ENCODE measurements around the gene BSN. TPM values are rescaled to one million over a fixed set of nuclear protein-coding genes. Genes with fewer than 3 reads are reported as not detected.

Gene BSN
- total RNA-seq, 2 experiments from 2014 or later = 0.09 to 0.11 TPM

DNA sequence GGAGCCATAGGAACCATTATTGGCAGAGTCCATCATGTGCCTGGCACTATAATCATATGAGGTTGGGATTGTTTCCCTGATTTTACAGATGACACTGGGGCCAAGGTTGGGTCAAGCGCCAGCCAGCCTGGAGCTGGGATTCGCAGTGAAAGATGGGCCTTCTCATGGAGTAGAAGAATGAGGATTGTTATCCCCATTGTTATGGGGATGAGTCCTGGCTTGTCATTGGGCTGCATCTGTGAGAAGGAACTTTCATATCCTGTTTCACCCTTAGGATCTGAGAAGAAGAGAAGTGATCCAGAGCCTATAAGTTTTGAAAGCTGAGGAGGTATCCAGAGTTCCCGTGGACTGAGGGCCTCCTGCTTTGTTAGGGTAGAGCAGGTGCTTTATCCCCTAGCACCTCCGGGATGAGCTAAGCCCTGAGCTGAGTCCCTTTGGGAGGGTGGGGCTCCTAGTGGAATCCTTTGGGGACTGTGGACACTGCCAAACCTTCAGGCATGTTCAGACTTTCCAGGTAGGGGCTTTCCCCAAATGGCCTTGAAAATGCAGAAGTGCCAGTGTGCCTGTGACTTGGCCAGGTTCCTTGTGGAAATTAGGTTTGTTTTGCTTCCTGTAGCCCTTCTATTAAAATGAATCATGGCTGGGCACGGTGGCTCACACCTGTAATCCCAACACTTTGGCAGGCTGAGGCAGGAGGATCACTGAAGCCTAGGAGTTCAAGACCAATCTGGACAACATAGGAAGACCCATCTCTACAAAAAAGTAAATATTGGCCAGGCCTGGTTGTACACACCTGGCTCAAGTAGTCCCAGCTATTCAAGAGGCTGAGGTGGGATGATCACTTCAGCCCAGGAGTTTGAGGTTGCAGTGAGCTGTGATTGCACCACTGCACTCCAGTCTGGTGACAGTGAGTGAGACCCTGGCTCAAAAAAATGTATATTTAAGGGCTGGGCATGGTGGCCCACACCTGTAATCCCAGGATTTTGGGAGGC is 30.2 kb upstream of the BSN start:
- no peaks in the 10 kb centered on the region for H3K9me3 Mint-ChIP-seq (ENCODE audit: low read depth)
- H3K27me3 Mint-ChIP-seq = no peaks in the 10 kb centered on the region
- ChIA-PET CTCF (interaction anchor here (0.6 kb wide), 2 partner anchors 15 to 225 kb away, joined by 3 read pairs; no protein-coding TSS in a partner anchor), POLR2A (no interaction called here)
- intact Hi-C loops (cut with DNase I, micrococcal nuclease) = no loop called here
- ATAC-seq = no peak
- no peak for DNase-seq
- H3K4me1 Mint-ChIP-seq = peaks cover under 1% of the 10 kb centered on the region
- peaks cover 2% of the 10 kb centered on the region for H3K36me3 Mint-ChIP-seq (ENCODE audit: low read depth)
- no peak overlapping the region for H3K27ac Mint-ChIP-seq
- H3K4me3 Mint-ChIP-seq = no peak overlapping the region

DNA sequence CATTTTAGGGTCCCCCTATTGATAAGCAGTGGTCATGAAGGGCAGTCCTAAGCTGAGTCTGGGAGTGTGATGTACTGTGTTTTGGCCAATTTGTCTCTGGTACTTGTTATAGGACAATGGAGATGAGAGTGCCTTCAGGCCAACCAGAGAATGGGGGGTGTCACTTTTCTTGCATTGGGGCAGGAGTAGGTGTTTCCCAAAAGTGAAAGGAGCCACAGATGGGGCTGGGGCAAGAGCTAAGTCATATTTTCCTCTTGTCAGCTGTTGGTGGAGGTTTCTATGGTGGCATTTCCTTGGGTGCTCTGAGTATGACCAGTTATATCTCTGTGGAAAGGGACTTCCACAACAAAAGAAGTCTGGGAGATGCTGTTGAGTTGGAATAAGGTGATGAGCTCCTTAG is 24.7 kb upstream of the BSN start:
- POLR2A ChIA-PET = no interaction called here
- CTCF ChIA-PET = interaction anchor here (0.6 to 2.3 kb wide), 4 partner anchors 9 to 177 kb away, joined by 3 to 13 read pairs (median 3); no protein-coding TSS in a partner anchor
- DNase-seq = peak; percentile 50
- no peaks in the 10 kb centered on the region for H3K27me3 Mint-ChIP-seq
- H3K27ac Mint-ChIP-seq = peak overlapping the region; percentile 72
- ATAC-seq = peak; percentile 90
- no peak overlapping the region for H3K4me3 Mint-ChIP-seq
- H3K9me3 Mint-ChIP-seq (ENCODE audit: low read depth) = no peaks in the 10 kb centered on the region
- H3K4me1 Mint-ChIP-seq = peaks cover 11% of the 10 kb centered on the region
- H3K36me3 Mint-ChIP-seq (ENCODE audit: low read depth) = peaks cover 25% of the 10 kb centered on the region
- intact Hi-C loops (cut with DNase I, micrococcal nuclease) = no loop called here

DNA sequence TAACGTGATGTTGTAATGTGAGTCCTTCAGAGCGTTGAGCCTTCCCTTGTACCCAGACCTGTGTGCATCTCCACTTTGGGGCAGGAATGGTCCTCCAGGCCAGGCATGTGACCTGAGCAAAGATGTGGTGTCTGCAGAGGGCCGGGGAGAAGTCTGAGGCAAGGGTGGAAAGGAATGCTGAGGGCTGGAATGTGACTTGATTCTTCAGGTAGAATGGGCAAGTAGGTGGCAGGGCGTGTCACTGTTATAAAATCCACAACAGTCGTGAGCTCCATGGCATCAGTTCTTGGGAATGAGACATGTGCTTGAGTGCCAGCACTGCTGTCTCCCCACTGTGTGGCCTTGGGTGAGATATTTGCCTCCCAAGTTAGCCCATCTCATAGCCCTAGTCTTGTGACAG is 24.0 kb upstream of the BSN start:
- peaks cover 25% of the 10 kb centered on the region for H3K36me3 Mint-ChIP-seq (ENCODE audit: low read depth)
- H3K4me1 Mint-ChIP-seq = peaks cover 11% of the 10 kb centered on the region
- no peaks in the 10 kb centered on the region for H3K9me3 Mint-ChIP-seq (ENCODE audit: low read depth)
- ATAC-seq (no peak), DNase-seq (no peak)
- no peak overlapping the region for H3K4me3 Mint-ChIP-seq
- H3K27ac Mint-ChIP-seq = peak overlapping the region; percentile 72
- H3K27me3 Mint-ChIP-seq = no peaks in the 10 kb centered on the region
- CTCF ChIA-PET = interaction anchor here (0.8 to 2.3 kb wide), 3 partner anchors 9 to 13 kb away, joined by 3 to 13 read pairs (median 4); no protein-coding TSS in a partner anchor
- intact Hi-C loops (cut with DNase I, micrococcal nuclease) = no loop called here
- POLR2A ChIA-PET = no interaction called here

DNA sequence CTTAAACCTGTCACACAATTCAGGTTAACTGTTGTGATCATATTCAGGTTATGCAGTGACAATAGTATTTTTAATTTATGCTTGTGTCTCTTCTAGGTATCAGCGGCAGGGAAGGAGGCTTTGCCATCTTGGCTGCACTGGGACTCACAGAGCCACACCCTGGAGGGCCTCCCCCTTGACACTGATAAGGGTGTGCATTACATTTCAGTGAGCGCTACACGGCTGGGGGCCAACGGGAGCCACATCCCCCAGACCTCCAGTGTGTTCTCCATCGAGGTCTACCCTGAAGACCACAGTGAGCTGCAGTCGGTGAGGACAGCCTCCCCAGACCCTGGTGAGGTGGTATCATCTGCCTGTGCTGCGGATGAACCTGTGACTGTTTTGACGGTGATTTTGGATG is 23.6 kb upstream of the BSN start:
- no peaks in the 10 kb centered on the region for H3K27me3 Mint-ChIP-seq
- intact Hi-C loops (cut with DNase I, micrococcal nuclease) = no loop called here
- POLR2A ChIA-PET = no interaction called here
- no peak overlapping the region for H3K27ac Mint-ChIP-seq
- no peaks in the 10 kb centered on the region for H3K9me3 Mint-ChIP-seq (ENCODE audit: low read depth)
- no peak for ATAC-seq
- peaks cover 11% of the 10 kb centered on the region for H3K4me1 Mint-ChIP-seq
- DNase-seq = no peak
- peaks cover 25% of the 10 kb centered on the region for H3K36me3 Mint-ChIP-seq (ENCODE audit: low read depth)
- CTCF ChIA-PET = interaction anchor here (1.1 to 2.3 kb wide), 2 partner anchors 9 to 12 kb away, joined by 4 to 13 read pairs; no protein-coding TSS in a partner anchor
- no peak overlapping the region for H3K4me3 Mint-ChIP-seq

DNA sequence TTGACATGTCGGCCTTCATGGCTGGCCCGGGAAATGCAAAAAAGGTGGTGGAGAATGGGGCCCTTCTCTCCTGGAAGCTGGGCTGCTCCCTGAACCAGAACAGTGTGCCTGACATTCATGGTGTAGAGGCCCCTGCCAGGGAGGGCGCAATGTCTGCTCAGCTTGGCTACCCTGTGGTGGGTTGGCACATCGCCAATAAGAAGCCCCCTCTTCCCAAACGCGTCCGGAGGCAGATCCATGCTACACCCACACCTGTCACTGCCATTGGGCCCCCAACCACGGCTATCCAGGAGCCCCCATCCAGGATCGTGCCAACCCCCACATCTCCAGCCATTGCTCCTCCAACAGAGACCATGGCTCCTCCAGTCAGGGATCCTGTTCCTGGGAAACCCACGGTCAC is 23.1 kb upstream of the BSN start:
- intact Hi-C loops (cut with DNase I, micrococcal nuclease) = no loop called here
- CTCF ChIA-PET = interaction anchor here (1.1 to 2.3 kb wide), 2 partner anchors 8 to 12 kb away, joined by 4 to 13 read pairs; no protein-coding TSS in a partner anchor
- Mint-ChIP-seq H3K27ac (no peak overlapping the region), H3K36me3 (ENCODE audit: low read depth) (peaks cover 25% of the 10 kb centered on the region), H3K9me3 (ENCODE audit: low read depth) (no peaks in the 10 kb centered on the region), H3K4me3 (no peak overlapping the region), H3K27me3 (no peaks in the 10 kb centered on the region), H3K4me1 (peaks cover 11% of the 10 kb centered on the region)
- no peak for ATAC-seq
- DNase-seq = no peak
- POLR2A ChIA-PET = no interaction called here

DNA sequence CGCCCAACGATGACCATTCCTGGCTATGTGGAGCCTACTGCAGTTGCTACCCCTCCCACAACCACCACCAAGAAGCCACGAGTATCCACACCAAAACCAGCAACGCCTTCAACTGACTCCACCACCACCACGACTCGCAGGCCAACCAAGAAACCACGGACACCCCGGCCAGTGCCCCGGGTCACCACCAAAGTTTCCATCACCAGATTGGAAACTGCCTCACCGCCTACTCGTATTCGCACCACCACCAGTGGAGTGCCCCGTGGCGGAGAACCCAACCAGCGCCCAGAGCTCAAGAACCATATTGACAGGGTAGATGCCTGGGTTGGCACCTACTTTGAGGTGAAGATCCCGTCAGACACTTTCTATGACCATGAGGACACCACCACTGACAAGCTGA is 22.6 kb upstream of the BSN start:
- ChIA-PET POLR2A (no interaction called here), CTCF (no interaction called here)
- DNase-seq = no peak
- no peaks in the 10 kb centered on the region for H3K9me3 Mint-ChIP-seq (ENCODE audit: low read depth)
- peaks cover 25% of the 10 kb centered on the region for H3K36me3 Mint-ChIP-seq (ENCODE audit: low read depth)
- no peak overlapping the region for H3K4me3 Mint-ChIP-seq
- H3K27ac Mint-ChIP-seq = no peak overlapping the region
- H3K4me1 Mint-ChIP-seq = peaks cover 11% of the 10 kb centered on the region
- intact Hi-C loops (cut with DNase I, micrococcal nuclease) = no loop called here
- ATAC-seq = no peak
- no peaks in the 10 kb centered on the region for H3K27me3 Mint-ChIP-seq

DNA sequence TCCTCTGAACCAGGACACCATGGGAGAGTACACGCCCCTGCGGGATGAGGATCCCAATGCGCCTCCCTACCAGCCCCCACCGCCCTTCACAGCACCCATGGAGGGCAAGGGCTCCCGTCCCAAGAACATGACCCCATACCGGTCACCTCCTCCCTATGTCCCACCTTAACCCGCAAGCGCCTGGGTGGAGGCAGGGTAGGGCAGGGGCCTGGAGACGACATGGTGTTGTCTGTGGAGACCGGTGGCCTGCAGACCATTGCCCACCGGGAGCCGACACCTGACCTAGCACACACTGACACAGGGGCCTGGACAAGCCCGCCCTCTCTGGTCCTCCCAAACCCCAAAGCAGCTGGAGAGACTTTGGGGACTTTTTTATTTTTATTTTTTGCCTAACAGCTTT is 21.2 kb upstream of the BSN start:
- H3K4me3 Mint-ChIP-seq = no peak overlapping the region
- H3K36me3 Mint-ChIP-seq (ENCODE audit: low read depth) = peaks cover 22% of the 10 kb centered on the region
- DNase-seq = no peak
- no peak for ATAC-seq
- H3K27ac Mint-ChIP-seq = no peak overlapping the region
- H3K4me1 Mint-ChIP-seq = peaks cover 11% of the 10 kb centered on the region
- no peaks in the 10 kb centered on the region for H3K9me3 Mint-ChIP-seq (ENCODE audit: low read depth)
- H3K27me3 Mint-ChIP-seq = no peaks in the 10 kb centered on the region
- intact Hi-C loops (cut with DNase I, micrococcal nuclease) = no loop called here
- CTCF ChIA-PET = no interaction called here
- POLR2A ChIA-PET = no interaction called here

DNA sequence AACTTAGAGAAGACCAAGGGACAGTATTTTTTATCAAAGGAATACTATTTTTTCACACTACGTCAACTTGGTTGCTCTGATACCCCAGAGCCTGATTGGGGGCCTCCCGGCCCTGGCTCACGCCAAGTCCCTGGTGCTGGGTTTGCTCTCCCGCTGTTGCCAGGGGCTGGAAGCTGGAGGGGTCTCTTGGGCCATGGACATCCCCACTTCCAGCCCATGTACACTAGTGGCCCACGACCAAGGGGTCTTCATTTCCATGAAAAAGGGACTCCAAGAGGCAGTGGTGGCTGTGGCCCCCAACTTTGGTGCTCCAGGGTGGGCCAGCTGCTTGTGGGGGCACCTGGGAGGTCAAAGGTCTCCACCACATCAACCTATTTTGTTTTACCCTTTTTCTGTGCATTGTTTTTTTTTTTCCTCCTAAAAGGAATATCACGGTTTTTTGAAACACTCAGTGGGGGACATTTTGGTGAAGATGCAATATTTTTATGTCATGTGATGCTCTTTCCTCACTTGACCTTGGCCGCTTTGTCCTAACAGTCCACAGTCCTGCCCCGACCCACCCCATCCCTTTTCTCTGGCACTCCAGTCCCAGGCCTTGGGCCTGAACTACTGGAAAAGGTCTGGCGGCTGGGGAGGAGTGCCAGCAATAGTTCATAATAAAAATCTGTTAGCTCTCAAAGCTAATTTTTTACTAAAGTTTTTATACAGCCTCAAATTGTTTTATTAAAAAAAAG is 20.3 kb upstream of the BSN start:
- CTCF ChIA-PET = interaction anchor here (1.4 kb wide), 1 partner anchor 138 kb away, joined by 3 read pairs; no protein-coding TSS in a partner anchor
- Mint-ChIP-seq H3K4me3 (no peak overlapping the region), H3K27ac (no peak overlapping the region), H3K27me3 (no peaks in the 10 kb centered on the region), H3K4me1 (peaks cover 11% of the 10 kb centered on the region), H3K36me3 (ENCODE audit: low read depth) (peaks cover 22% of the 10 kb centered on the region), H3K9me3 (ENCODE audit: low read depth) (no peaks in the 10 kb centered on the region)
- ATAC-seq (no peak), DNase-seq (no peak)
- POLR2A ChIA-PET = no interaction called here
- intact Hi-C loops (cut with DNase I, micrococcal nuclease) = no loop called here

DNA sequence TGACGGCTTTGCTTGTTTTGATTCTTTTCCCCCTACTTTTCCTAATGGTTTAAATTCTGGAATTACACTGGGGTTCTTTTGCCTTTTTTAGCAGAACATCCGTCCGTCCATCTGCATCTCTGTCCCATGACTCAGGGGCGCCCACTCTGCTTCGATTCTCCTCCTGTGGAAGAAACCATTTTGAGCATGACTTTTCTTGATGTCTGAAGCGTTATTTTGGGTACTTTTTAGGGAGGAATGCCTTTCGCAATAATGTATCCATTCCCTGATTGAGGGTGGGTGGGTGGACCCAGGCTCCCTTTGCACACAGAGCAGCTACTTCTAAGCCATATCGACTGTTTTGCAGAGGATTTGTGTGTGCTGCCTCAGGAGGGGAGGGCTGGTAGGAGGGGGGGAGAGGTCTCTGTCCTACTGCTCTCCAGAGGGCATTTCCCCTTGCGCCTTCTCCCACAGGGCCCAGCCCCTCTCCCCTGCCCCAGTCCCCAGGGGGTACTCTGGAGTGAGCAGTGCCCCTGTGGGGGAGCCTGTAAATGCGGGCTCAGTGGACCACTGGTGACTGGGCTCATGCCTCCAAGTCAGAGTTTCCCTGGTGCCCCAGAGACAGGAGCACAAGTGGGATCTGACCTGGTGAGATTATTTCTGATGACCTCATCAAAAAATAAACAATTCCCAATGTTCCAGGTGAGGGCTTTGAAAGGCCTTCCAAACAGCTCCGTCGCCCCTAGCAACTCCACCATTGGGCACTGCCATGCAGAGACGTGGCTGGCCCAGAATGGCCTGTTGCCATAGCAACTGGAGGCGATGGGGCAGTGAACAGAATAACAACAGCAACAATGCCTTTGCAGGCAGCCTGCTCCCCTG is 19.5 kb upstream of the BSN start:
- peaks cover 22% of the 10 kb centered on the region for H3K36me3 Mint-ChIP-seq (ENCODE audit: low read depth)
- intact Hi-C loops (cut with DNase I, micrococcal nuclease) = no loop called here
- H3K27ac Mint-ChIP-seq = no peak overlapping the region
- peaks cover 4% of the 10 kb centered on the region for H3K4me1 Mint-ChIP-seq
- no peaks in the 10 kb centered on the region for H3K9me3 Mint-ChIP-seq (ENCODE audit: low read depth)
- POLR2A ChIA-PET = no interaction called here
- CTCF ChIA-PET = interaction anchor here (1.4 kb wide), 1 partner anchor 137 kb away, joined by 3 read pairs; no protein-coding TSS in a partner anchor
- no peak for ATAC-seq
- DNase-seq = no peak
- no peaks in the 10 kb centered on the region for H3K27me3 Mint-ChIP-seq
- H3K4me3 Mint-ChIP-seq = no peak overlapping the region

DNA sequence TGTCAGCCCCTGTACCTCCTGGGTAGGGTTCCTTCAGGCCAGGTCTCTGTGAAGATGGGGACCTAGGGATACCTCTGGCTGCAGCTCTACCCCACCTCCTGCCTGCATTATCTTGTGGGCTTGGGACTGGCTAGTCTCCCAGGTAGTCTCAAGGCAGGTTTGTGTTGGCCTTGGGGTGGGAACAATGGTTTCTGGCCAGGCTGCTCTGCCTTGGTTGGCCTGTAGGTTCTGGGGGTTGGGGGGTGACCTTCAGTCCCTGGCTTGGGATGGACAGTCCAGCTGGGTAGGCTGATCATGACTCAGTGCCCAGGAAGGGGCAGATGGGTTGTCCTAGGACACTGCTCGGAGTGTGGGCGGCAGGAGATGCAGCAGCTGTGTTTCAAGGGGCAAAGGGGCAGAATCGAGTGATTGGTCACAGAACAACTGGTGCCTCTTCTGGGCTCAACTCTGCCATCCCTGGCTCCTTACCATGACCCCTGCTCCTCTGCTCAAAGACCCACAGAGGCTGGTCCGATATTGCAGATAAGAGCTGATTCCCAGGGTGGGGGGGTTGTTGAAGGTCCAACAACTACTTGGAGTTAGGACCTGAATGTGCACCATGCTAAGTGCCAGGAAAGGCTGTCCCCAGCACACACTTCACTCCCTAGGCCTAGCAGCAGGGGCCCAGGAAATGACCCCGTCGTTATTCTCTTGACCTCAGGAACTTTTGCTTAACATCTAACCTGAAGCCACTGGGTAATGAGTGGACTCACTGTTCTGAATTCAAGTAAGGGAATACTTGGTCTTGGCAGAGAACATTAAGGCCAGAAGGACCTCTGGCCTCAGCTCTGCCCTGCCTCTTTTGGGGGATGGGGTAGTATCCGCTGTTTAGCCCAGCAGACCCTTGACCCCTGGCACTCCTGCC is 18.1 kb upstream of the BSN start:
- no peak for ATAC-seq
- intact Hi-C loops (cut with DNase I, micrococcal nuclease) = no loop called here
- Mint-ChIP-seq H3K36me3 (ENCODE audit: low read depth) (peaks cover 11% of the 10 kb centered on the region), H3K27me3 (no peaks in the 10 kb centered on the region), H3K27ac (no peak overlapping the region), H3K4me3 (no peak overlapping the region), H3K4me1 (no peaks in the 10 kb centered on the region), H3K9me3 (ENCODE audit: low read depth) (no peaks in the 10 kb centered on the region)
- CTCF ChIA-PET = interaction anchor here (0.6 to 7.1 kb wide), 4 partner anchors 35 to 260 kb away, joined by 3 to 122 read pairs (median 3); no protein-coding TSS in a partner anchor
- POLR2A ChIA-PET = no interaction called here
- no peak for DNase-seq

All from activated CD4-positive, alpha-beta T cell treated with anti-CD3 and anti-CD28 coated beads for 36 hours (primary cell).